ENCODE results near the gene LALBA. TPM values are rescaled to one million over a fixed set of nuclear protein-coding genes. Genes with fewer than 3 reads are reported as not detected.

LALBA gene
- total and polyA plus RNA-seq, 2 of the 8 experiments (the other 6 are each of a cell fraction or from before 2014, with no cell fraction given), result not detected

DNA sequence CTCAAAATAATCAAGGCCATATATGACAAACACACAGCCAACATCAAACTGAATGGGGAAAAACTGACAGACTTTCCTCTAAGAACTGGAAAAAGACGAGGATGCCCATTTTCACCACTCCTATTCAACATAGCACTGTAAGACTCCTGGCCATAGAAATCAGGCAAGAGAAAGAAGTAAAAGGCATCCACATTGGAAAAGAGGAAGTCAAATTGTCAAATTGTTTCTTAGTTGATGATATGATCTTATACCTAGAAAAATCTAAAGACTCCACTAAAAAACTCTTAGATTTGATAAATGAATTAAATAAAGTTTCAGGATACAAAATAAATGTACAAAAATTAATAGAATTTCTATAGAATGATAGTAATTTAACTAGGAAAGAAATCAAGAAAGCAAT, 33.2 kb downstream of the LALBA start:
- Histone ChIP-seq H2BK5ac (ENCODE audit: low read depth, low read length) (no peak overlapping the region), H2BK120ac (replicated peaks; ENCODE audit: low read depth, low read length) (no peak overlapping the region), H3K9me3 (ENCODE audit: insufficient read depth in 2 of 2, low read depth in 1 of 2, low read length in 1 of 2) (no peaks in the 10 kb centered on the region), H3K79me1 (ENCODE audit: low read depth, low read length) (no peaks in the 10 kb centered on the region), H3K4ac (replicated peaks; ENCODE audit: insufficient read length, low read depth, low read length) (no peak overlapping the region), H3K18ac (ENCODE audit: extremely low read depth, low read length) (no peak overlapping the region), H2BK15ac (ENCODE audit: low read length) (no peak overlapping the region), H3K27me3 (replicated peaks in 1 of 4; ENCODE audit: control insufficient read depth in 3 of 4, extremely low read depth in 1 of 4, insufficient read depth in 3 of 4, low read length in 3 of 4) (no peaks in the 10 kb centered on the region), H3K36me3 (ENCODE audit: control insufficient read depth in 2 of 4, insufficient read depth in 4 of 4, low read length in 3 of 4) (no peaks in the 10 kb centered on the region), H2BK12ac (ENCODE audit: low read depth, low read length) (no peak overlapping the region), H3K27ac (ENCODE audit: low read depth, low read length) (no peak overlapping the region), H3K4me3 (ENCODE audit: extremely low read depth in 1 of 4, insufficient read depth in 2 of 4, low read depth in 3 of 4, low read length in 4 of 4) (no peak overlapping the region), H4K8ac (ENCODE audit: extremely low read depth, insufficient read depth, low read length) (no peak overlapping the region), H3K23ac (ENCODE audit: insufficient read length) (no peak overlapping the region), H3K14ac (ENCODE audit: insufficient read length) (no peak overlapping the region), H3K4me2 (ENCODE audit: insufficient read depth in 1 of 2, low read depth in 2 of 2, low read length in 2 of 2) (no peak overlapping the region), H3K4me1 (replicated peaks in 1 of 4; ENCODE audit: control insufficient read depth in 3 of 4, insufficient read depth in 4 of 4, low read length in 3 of 4) (no peaks in the 10 kb centered on the region), H2AK5ac (ENCODE audit: low read depth, low read length) (no peak overlapping the region), H2AFZ (ENCODE audit: low read length) (no peak overlapping the region), H3K56ac (replicated peaks; ENCODE audit: insufficient read length, low read depth, low read length) (no peak overlapping the region), H4K5ac (ENCODE audit: insufficient read length, low read depth, low read length) (no peak overlapping the region), H3K23me2 (ENCODE audit: low read depth, low read length) (no peaks in the 10 kb centered on the region), H3K9ac (replicated peaks in 1 of 4; ENCODE audit: extremely low read depth in 1 of 4, low read depth in 3 of 4, low read length in 3 of 4) (no peak overlapping the region), H4K91ac (replicated peaks; ENCODE audit: insufficient read length, low read length) (no peak overlapping the region), H3K79me2 (ENCODE audit: control insufficient read depth in 1 of 2, insufficient read depth in 2 of 2, low read length in 2 of 2) (no peaks in the 10 kb centered on the region), H2BK20ac (ENCODE audit: low read length) (no peak overlapping the region), H4K20me1 (replicated peaks in 1 of 2; ENCODE audit: control insufficient read depth in 1 of 2, insufficient read depth in 2 of 2, low read length in 2 of 2) (no peaks in the 10 kb centered on the region)
- FAIRE-seq (no peak), DNase-seq (ENCODE audit: low read depth in 1 of 2, low spot score in 2 of 2) (no peak)
- POLR2A ChIA-PET (ENCODE audit: partially characterized antibody), result no interaction called here
- WGBS, 2 experiments (ENCODE audit: extremely low coverage in 1 of 2, insufficient coverage in 1 of 2, insufficient read length in 1 of 2, insufficient replicate concordance in 2 of 2, low coverage in 1 of 2, low lambda C conversion rate in 2 of 2, missing lambda C conversion rate in 1 of 2), result 90% methylated on average over 1 of the region's 1 CpG; no CpG with 5 or more reads in 1 of the 2 experiments
- CTCF ChIA-PET (ENCODE audit: partially characterized antibody), result interaction anchor here (10.3 kb wide), 1 partner anchor 81 kb away, joined by 388 read pairs; no protein-coding TSS in a partner anchor
- TF ChIP-seq CTBP2 (IDR thresholded peaks at IDR 0.05; ENCODE audit: borderline replicate concordance, insufficient read depth, insufficient read length, low read length) (no peak), RNF2 (IDR thresholded peaks at IDR 0.05; ENCODE audit: borderline replicate concordance, low read depth, low read length, missing control alignments, poor library complexity, severe bottlenecking) (no peak), RFX5 (IDR thresholded peaks at IDR 0.05; ENCODE audit: borderline replicate concordance, low read depth, low read length) (no peak), TBP (IDR thresholded peaks at IDR 0.05; ENCODE audit: low read depth, low read length) (no peak), KDM4A (IDR thresholded peaks at IDR 0.05; ENCODE audit: low read depth, low read length, severe bottlenecking) (no peak), POLR2A (IDR thresholded peaks at IDR 0.05; ENCODE audit: control extremely low read depth in 1 of 2, low read depth in 2 of 2, low read length in 2 of 2) (no peak), FOSL1 (IDR thresholded peaks at IDR 0.05; ENCODE audit: insufficient read depth, low read depth, low read length) (no peak), JUN (IDR thresholded peaks at IDR 0.05; ENCODE audit: low read depth, low read length) (no peak), CREB1 (IDR thresholded peaks at IDR 0.05) (no peak), GABPA (IDR thresholded peaks at IDR 0.05; ENCODE audit: borderline replicate concordance, insufficient read depth, low read length) (no peak), TAF1 (IDR thresholded peaks at IDR 0.05; ENCODE audit: low read depth, low read length) (no peak), ASH2L (IDR thresholded peaks at IDR 0.05; ENCODE audit: low read length) (no peak)
- TF ChIP-seq, protein P1, sequence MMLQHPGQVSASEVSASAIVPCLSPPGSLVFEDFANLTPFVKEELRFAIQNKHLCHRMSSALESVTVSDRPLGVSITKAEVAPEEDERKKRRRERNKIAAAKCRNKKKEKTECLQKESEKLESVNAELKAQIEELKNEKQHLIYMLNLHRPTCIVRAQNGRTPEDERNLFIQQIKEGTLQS (IDR thresholded peaks at IDR 0.05; ENCODE audit: insufficient read depth, low read depth, low read length), result no peak
- TF ChIP-seq, protein P2, sequence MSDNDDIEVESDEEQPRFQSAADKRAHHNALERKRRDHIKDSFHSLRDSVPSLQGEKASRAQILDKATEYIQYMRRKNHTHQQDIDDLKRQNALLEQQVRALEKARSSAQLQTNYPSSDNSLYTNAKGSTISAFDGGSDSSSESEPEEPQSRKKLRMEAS (IDR thresholded peaks at IDR 0.05), result no peak

Data from H1 (cell line).